HG03175 (cell line): ENCODE results near the gene EIF2S1.
"Not testable (repeated sequence)": the region's sequence is repeated elsewhere in the genome, so short reads cannot be mapped to it uniquely, and the experiment has no call there.

Source experiments
- ATAC-seq: cut with Tn5 transposase; IDR thresholded peaks from one replicate; pipeline ENCODE4 v1.9.1; 2021; ENCODE audit warnings: mild to moderate bottlenecking, moderate library complexity; ENCODE audit not compliant: unreplicated experiment

The EIF2S1 gene

GRCh38 chr14:67409461-67409860 lies 49.3 kb downstream of the EIF2S1 start:
- ATAC-seq = no peak

- ATAC-seq = no peak
Measured at GRCh38 chr14:67410313-67410712, 50.2 kb downstream of the EIF2S1 start.

DNA sequence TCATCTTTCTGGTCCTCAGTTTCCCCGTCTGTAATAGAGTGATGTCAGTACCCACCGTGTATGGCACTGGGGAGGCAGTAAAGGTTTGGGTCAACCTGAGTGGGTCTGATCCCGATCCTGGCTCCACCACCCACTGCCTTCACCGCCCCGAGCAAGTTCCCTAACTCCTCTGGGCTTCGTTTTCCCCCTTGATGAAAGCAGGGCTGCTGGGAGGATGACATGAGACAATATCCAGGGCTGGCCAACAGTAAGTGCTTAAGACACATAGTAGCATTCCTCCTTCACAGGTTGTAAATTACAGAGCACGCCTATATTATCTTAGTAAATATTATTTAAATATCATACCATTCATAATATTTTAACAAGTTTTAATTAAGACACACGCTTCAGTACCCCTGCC lies 51.2 kb downstream of the EIF2S1 start:
- no peak for ATAC-seq

DNA sequence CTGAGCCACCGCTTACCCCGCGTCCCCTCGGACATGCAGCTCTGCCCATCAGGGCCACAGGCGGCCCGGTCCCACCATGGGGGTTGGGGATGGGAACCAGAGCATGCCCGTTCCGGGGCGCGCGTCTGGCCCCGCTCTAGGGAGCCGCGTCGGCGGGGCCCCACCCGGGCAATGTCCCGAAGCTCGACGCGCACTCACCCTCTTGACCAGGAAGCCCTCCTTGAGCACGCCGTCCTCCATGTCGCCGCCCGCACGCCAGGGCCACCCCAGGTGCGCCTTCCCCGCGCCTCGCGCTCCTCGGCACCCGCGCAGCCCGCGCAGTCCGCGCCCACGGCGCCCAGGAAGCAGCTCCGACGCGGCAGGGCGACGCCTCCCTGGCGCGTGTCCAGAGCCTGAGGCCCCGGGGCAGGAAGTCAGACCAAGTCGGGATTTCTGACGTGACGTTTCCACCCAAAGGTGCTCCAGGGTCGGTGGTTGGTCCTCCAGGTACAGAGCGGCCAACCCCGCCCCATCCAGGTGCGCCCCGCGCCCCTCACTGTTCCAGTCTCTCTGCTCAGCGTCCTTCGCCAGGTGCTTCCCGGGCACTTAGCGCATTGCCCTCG lies 51.8 kb downstream of the EIF2S1 start, which contains the start of gene PLEK2:
PLEK2 (minus strand) TSS at position 346 of the 602 bp plus-strand sequence; CDS start at position 240, 106 bp downstream.
- no peak for ATAC-seq

DNA sequence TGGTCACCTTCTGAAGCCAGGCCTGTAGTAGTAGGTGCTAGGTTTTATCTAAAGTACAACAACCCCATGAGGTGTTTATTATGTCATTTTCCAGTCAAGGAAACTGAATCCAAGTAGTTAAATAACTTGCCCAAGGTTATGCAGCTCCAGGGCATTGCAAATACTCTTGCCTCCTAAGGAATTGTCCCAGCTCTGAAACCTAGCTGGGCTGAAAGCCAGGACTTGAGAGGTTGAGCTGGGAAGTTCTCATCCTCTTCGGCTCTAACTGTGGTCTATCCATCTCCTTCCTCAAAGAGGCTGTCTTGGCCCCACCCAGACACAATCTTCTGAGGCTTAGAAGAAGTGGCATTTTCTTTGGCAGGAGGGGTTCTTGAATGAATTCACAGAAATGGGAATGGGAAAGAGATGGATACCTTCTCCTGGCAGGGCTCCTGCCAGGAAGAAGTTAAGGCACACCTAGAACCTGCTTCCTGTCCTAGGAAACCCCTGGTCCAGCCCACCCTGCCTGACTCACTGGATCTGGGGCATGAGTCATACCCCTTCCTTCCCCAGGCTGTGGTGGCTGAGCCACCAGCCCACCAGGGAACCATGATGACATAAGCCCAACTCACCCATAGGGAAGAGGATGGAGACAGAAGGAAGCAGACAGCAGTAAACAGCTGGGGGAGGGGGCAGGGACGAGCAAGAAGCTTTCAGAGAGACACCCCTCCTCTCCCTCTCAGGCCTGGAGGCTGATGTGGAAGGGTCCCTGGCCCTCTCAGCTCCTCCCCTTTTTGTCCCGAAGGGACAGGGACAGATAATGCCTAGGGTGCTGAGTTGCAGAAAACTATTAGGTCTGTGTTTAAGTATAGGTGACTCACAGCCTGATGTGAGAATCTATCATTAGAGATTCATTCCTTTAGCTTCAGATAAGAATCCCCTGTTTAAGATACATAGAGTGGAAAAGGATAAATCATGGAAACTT lies 54.0 kb downstream of the EIF2S1 start:
- ATAC-seq = no peak

DNA sequence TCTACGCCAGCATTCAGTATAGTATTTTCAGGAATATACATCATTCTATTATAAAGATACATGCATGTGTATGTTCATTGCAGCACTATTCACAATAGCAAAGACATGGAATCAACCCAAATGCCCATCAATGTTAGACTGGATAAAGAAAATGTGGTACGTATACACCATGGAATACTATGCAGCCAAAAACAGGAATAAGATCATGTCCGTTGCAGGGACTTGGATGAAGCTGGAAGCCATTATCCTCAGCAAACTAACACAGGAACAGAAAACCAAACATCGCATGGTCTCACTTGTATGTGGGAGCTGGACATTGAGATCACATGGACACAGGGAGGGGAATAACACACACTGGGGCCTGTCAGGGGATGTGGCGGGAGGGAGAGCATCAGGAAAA lies 55.5 kb downstream of the EIF2S1 start:
- not testable (repeated sequence) for ATAC-seq

DNA sequence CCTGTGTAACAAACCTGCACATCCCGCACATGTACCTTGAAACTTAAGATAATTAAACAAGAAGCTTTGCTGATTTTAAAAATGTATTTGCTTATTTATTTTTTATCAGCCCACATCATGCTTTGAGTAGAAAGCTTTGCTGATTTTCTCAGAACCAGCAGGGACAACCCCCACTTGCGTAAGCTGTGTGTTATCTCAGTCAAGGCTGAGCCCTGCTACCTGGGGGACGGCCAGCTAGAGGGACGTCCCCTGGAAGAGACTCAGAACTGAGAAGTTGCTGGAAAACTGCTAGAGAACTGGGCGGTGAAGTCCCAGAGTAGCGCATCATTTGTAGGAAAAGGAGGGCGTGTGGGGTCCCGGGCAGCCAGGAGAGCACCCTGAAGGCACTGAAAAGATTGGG lies 56.0 kb downstream of the EIF2S1 start:
- ATAC-seq = no peak

DNA sequence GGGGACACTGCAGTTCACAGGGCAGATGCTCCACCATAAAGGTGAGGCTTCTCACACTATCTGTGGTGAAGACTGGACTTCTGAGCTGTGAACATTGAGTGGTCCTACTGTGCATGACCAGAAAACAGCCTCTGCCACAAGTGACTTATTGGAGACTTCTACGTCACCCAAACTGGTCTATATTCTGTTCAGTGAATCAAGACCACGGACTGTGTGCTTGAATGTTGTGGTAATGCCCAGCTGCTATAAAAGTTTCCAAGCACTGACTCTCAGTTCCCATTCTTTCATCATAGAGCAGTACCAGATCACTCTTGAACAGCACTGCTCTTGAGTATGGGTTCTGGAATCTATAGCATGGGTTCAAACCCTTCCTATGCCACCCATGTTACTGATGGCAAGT lies 56.7 kb downstream of the EIF2S1 start:
- no peak for ATAC-seq

GRCh38 chr14:67417633-67418032 lies 57.5 kb downstream of the EIF2S1 start:
- ATAC-seq = no peak

GRCh38 chr14:67418401-67419191 lies 58.5 kb downstream of the EIF2S1 start:
- ATAC-seq = no peak

- ATAC-seq = no peak
Measured at GRCh38 chr14:67420102-67420739, 60.1 kb downstream of the EIF2S1 start.

DNA sequence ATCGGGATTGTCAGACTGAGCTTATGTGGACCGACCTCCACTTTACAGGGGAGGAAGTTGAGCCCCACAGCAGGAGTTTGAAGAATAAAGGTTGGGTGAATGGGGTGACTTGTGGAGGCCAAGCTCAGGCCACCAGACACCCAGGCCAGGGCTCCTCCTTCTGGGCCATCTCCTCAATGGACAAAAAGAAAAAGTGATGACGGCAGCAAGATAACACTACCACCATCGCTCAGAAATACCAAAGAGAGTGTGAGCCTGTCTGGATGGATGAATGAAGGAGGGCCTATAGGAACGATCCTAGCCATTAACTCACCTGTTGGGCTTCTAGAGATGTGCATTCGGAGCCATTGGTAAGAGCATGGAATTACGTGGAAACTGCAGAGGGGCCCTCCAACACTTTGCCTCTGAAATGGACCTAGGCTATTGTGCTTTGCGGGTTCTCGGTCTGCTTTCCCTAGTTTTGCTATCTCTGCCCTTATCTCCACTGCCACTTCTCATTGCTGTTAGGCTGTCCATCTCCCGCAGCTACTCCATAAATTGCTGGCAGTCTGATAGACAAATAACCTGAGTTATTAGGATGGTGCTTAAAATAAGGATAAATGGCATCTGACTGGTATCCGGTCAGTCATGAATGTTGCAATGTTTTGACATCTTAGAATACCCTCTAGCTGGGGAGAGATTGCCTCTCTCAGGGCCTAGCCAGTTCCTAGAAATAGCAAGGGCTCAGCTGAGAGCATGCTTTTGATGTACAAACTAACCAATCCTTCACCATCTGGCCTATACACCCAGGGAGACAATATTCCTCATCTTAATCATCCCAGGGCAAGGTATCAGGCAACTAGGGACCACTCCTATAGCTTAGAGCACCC lies 61.5 kb downstream of the EIF2S1 start:
- ATAC-seq = no peak

GRCh38 chr14:67423424-67423823 lies 63.3 kb downstream of the EIF2S1 start:
- no peak for ATAC-seq

DNA sequence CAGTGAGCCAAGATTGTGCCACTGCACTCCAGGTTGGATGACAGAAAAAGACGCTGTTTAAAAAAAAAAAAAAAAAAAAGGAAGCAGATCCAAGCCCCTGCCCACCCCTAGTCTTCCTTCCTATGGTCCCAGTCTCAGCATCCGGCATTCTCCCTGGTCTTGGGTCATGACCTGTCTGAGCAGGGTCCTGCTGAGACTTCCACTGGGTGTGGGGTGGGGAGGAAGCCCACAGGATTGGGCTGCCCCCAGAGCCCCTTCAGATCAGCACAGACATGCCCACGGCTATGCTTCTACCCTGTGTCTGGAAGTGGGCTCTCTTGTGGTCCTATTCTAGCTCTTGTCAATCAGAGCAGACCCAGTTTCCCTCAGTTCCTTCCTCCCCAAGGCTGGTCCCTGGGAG lies 64.4 kb downstream of the EIF2S1 start:
- no peak for ATAC-seq

DNA sequence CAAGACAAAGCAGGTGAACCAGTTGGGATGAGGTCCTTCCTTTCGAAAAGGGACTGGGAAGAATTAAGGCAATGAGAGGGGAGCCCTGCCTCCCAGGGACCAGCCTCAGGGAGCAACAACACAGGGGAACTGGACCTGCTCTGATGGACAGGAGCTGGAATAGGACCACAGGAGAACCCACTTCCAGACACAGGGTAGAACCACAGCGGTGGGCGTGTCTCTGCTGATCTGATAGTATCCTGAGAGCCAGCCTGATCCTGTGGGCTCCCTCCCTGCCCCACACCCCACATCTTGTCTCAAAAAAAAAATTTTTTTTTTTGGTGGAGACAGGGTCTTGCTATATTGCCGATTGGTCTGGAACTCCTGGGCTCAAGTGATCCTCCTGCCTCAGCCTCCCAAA lies 65.5 kb downstream of the EIF2S1 start:
- ATAC-seq = no peak

DNA sequence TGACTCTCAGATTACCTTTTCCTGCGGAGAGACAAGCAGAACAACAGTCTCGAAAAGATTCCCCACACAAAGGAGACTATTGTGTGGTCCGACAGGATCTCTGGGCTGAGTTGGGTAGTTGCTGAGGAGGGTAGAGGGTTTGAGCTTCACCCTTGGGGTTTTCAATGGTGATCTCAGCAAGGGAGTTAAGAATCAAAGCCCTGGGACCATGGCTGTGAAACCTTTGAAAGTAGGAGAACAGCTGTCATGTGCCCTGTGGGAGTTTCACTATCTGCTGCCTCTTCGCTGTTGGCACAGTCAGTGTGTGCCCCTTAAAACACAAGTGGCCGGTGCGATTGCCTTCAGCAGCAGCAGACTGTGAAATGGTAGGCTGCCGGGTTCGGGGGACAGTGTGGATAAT lies 66.0 kb downstream of the EIF2S1 start:
- ATAC-seq = no peak

GRCh38 chr14:67426983-67427606 lies 67.0 kb downstream of the EIF2S1 start:
- peak; percentile 55 for ATAC-seq

DNA sequence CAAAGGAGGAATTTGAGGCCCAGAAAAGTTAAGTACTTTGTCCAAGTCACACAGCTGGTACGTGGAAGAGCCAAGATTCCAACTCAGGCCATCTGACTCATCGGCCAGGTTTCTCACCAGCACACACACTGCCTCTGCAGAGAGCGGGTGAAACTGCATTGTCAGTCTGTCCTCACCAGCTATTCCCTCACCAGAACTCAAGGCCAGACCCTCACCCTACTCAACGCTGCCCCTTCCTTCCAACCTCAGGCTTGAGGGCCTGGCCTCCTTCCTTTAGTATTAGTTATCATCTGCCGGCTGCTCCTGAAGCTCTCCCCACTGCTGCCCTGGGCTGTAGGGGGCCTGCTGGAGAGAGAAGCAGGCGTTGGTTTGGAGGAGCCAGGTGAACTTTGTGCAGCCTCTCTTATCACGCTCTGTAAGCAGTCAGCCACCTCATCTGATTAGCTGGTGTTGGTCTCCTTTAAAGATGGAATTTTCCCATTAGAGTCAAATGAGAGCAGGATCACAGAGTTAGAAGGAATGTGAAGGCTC lies 68.4 kb downstream of the EIF2S1 start:
- ATAC-seq = no peak

DNA sequence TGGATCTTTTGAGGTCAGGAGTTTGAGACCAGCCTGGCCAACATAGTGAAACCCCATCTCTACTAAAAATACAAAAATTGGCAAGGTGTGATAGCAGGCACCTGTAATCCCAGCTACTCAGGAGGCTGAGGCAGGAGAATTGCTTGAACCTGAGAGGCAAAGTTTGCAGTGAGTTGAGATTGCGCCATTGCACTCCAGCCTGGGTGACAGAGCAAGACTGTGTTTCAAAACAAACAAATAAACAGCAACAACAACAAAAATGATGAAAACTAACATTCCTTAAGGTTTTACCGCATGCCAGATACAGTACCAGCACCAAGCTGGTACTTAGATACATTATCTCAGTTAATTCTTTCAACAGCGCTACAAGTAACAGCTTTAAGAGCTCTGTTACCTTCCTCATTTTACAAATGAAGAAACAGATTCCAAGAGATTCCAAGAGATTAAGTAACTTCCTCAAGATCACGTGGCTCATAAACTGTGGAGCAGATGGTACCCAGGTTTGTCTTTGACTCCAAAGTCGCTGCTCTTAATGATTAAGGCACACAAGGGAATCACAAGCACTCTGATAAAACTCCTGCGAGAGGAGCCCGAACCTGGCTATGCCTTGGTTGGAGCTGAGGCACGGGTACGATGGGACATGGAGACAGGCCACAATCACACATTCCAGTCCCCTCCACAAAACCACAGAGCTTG lies 69.5 kb downstream of the EIF2S1 start:
- ATAC-seq = no peak
